HEK293 (cell line): ENCODE data around the gene LIMK2.

ENCODE experiments used
- CTCF ChIA-PET: fragments of 350-600 bp; formaldehyde crosslinking; extraction: SDS; loops from one replicate; lab custom pipeline; 2021; ENCODE audit warnings: antibody characterized with exemption; lab: Yijun Ruan, JAX
- POLR2A ChIA-PET: fragments of 300-600 bp; formaldehyde crosslinking; extraction: SDS; loops from one replicate; lab custom pipeline; 2020; ENCODE audit warnings: antibody characterized with exemption, inconsistent platforms; lab: Yijun Ruan, JAX
- H3K27ac ChIP-seq: fragments of 200-500 bp; sonication (Bioruptor generic); 2 replicates; pipeline ENCODE4 v1.5.1; 2014; ENCODE audit warnings: low read depth, low read length, control low read depth, inconsistent platforms; ENCODE audit errors: extremely low read depth
- H3K36me3 ChIP-seq, 2 experiments: fragments of 200-500 bp in 1 of 2; sonication (Bioruptor generic) in 1 of 2; 1 replicate in 1 of 2; 2 replicates in 1 of 2; pipeline ENCODE4 v1.5.1; 2014 to 2017; ENCODE audit warnings: inconsistent platforms in 2 of 2, low read length in 2 of 2; ENCODE audit not compliant: control insufficient read depth in 2 of 2, insufficient read depth in 1 of 2
- H3K4me1 ChIP-seq: fragments of 200-500 bp; sonication (Bioruptor generic); 2 replicates; pipeline ENCODE4 v1.5.1; 2014; ENCODE audit warnings: mild to moderate bottlenecking, low read length, inconsistent platforms; ENCODE audit not compliant: control insufficient read depth, insufficient read depth
- H3K4me3 ChIP-seq: 2 replicates; pipeline ENCODE4 v1.5.1; 2011; ENCODE audit warnings: low read depth, mild to moderate bottlenecking, control low read depth, low read length, moderate library complexity
- H3K9me3 ChIP-seq: fragments of 200-500 bp; sonication (Bioruptor generic); 2 replicates; pipeline ENCODE4 v1.5.1; 2014; ENCODE audit warnings: low read depth, low read length, inconsistent platforms; ENCODE audit not compliant: control insufficient read depth, insufficient read depth
- GLIS1 ChIP-seq: fragments of 450-650 bp; formaldehyde crosslinking; IDR thresholded peaks from 2 replicates; pipeline ENCODE4 v1.5.1; 2016; ENCODE audit warnings: missing biosample characterization, missing genetic modification characterization
- HOXA7 ChIP-seq: sonication (generic); formaldehyde crosslinking; IDR thresholded peaks from 2 replicates; pipeline ENCODE4 v1.8.1; 2022; ENCODE audit warnings: missing genetic modification reagents, borderline replicate concordance
- IKZF3 ChIP-seq: fragments of 450-650 bp; IDR thresholded peaks from 2 replicates; pipeline ENCODE4 v1.5.0; 2018; ENCODE audit warnings: missing biosample characterization, mild to moderate bottlenecking, missing genetic modification characterization, moderate library complexity
- KLF1 ChIP-seq: fragments of 450-650 bp; formaldehyde crosslinking; IDR thresholded peaks from 2 replicates; pipeline ENCODE4 v1.5.1; 2016; ENCODE audit warnings: missing biosample characterization, missing genetic modification characterization
- PRDM1 ChIP-seq: fragments of 450-650 bp; formaldehyde crosslinking; IDR thresholded peaks from 2 replicates; pipeline ENCODE4; 2016; ENCODE audit warnings: missing biosample characterization, missing genetic modification characterization
- SCRT1 ChIP-seq: fragments of 450-650 bp; formaldehyde crosslinking; IDR thresholded peaks from 2 replicates; pipeline ENCODE4 v1.5.1; 2016; ENCODE audit warnings: missing biosample characterization, missing genetic modification characterization, borderline replicate concordance
- SP2 ChIP-seq: fragments of 450-650 bp; formaldehyde crosslinking; IDR thresholded peaks from 2 replicates; pipeline ENCODE4 v1.5.1; 2016; ENCODE audit warnings: missing biosample characterization, missing genetic modification characterization
- ZBTB1 ChIP-seq: fragments of 450-650 bp; formaldehyde crosslinking; IDR thresholded peaks from 2 replicates; pipeline ENCODE4 v1.5.1; 2016; ENCODE audit warnings: missing biosample characterization, missing genetic modification characterization
- ZBTB21 ChIP-seq: fragments of 450-650 bp; formaldehyde crosslinking; IDR thresholded peaks from 2 replicates; pipeline ENCODE4 v1.5.1; 2017; ENCODE audit warnings: missing biosample characterization, missing genetic modification characterization
- ZBTB7A ChIP-seq: fragments of 450-650 bp; formaldehyde crosslinking; IDR thresholded peaks from 2 replicates; pipeline ENCODE4 v1.5.1; 2016; ENCODE audit warnings: low read depth, missing biosample characterization, missing genetic modification characterization
- ZFP37 ChIP-seq: fragments of 450-650 bp; formaldehyde crosslinking; IDR thresholded peaks from 2 replicates; pipeline ENCODE4 v1.5.1; 2016; ENCODE audit warnings: missing biosample characterization, missing genetic modification characterization
- ZIC2 ChIP-seq: fragments of 450-650 bp; formaldehyde crosslinking; IDR thresholded peaks from 2 replicates; pipeline ENCODE4 v1.5.1; 2016; ENCODE audit warnings: missing biosample characterization, missing genetic modification characterization
- ZNF221 ChIP-seq: fragments of 450-650 bp; formaldehyde crosslinking; IDR thresholded peaks from 2 replicates; pipeline ENCODE4 v1.5.1; 2017; ENCODE audit warnings: missing biosample characterization, missing genetic modification characterization, borderline replicate concordance
- ZNF26 ChIP-seq: fragments of 450-650 bp; formaldehyde crosslinking; IDR thresholded peaks from 2 replicates; pipeline ENCODE4 v1.5.1; 2016; ENCODE audit warnings: missing biosample characterization, missing genetic modification characterization
- ZNF37A ChIP-seq: fragments of 450-650 bp; IDR thresholded peaks from 2 replicates; pipeline ENCODE4 v1.5.1; 2018; ENCODE audit warnings: missing biosample characterization, missing genetic modification characterization
- ZNF404 ChIP-seq: fragments of 450-650 bp; formaldehyde crosslinking; IDR thresholded peaks from 2 replicates; pipeline ENCODE4 v1.5.1; 2017; ENCODE audit warnings: missing biosample characterization, missing genetic modification characterization
- ZNF530 ChIP-seq: fragments of 450-650 bp; formaldehyde crosslinking; IDR thresholded peaks from 2 replicates; pipeline ENCODE4 v1.5.1; 2016; ENCODE audit warnings: low read depth, missing biosample characterization, missing genetic modification characterization
- ZNF548 ChIP-seq: fragments of 450-650 bp; formaldehyde crosslinking; IDR thresholded peaks from 2 replicates; pipeline ENCODE4 v1.5.1; 2016; ENCODE audit warnings: missing biosample characterization, missing genetic modification characterization
- ZNF560 ChIP-seq: fragments of 450-650 bp; formaldehyde crosslinking; IDR thresholded peaks from 2 replicates; pipeline ENCODE4 v1.5.1; 2017; ENCODE audit warnings: missing biosample characterization, missing genetic modification characterization, borderline replicate concordance
- ZNF621 ChIP-seq: fragments of 450-650 bp; formaldehyde crosslinking; IDR thresholded peaks from 2 replicates; pipeline ENCODE4 v1.5.1; 2017; ENCODE audit warnings: missing biosample characterization, missing genetic modification characterization
- ZXDB ChIP-seq: fragments of 450-650 bp; formaldehyde crosslinking; IDR thresholded peaks from 2 replicates; pipeline ENCODE4 v1.5.1; 2016; ENCODE audit warnings: missing biosample characterization, missing genetic modification characterization
- TF ChIP-seq, protein P1 (sequence below): fragments of 450-650 bp; formaldehyde crosslinking; IDR thresholded peaks from 2 replicates; pipeline ENCODE4 v1.5.1; 2017; ENCODE audit warnings: missing biosample characterization, missing genetic modification characterization

The LIMK2 gene

GRCh38 chr22:31248138-31248745 is 36.1 kb downstream of the LIMK2 start (continued):
- TF ChIP-seq GLIS1 (tag by site-specific recombination) (peak; percentile 79), ZBTB21 (tag by site-specific recombination) (no peak), ZNF530 (no peak), ZNF26 (no peak), SCRT1 (tag by site-specific recombination) (no peak), SP2 (peak; percentile 90), ZNF37A (tag by site-specific recombination) (no peak), ZNF548 (no peak), ZNF560 (tag by site-specific recombination) (no peak), PRDM1 (tag by site-specific recombination) (no peak), ZNF621 (tag by site-specific recombination) (no peak), ZNF221 (no peak), ZFP37 (no peak), ZXDB (tag by site-specific recombination) (0 out of 2 replicates have a peak, but pooled peaks have one; percentile 32), ZBTB1 (tag by site-specific recombination) (no peak), ZNF404 (tag by site-specific recombination) (no peak), IKZF3 (tag by site-specific recombination) (no peak), ZBTB7A (tag by site-specific recombination) (no peak)
- TF ChIP-seq, protein P1, sequence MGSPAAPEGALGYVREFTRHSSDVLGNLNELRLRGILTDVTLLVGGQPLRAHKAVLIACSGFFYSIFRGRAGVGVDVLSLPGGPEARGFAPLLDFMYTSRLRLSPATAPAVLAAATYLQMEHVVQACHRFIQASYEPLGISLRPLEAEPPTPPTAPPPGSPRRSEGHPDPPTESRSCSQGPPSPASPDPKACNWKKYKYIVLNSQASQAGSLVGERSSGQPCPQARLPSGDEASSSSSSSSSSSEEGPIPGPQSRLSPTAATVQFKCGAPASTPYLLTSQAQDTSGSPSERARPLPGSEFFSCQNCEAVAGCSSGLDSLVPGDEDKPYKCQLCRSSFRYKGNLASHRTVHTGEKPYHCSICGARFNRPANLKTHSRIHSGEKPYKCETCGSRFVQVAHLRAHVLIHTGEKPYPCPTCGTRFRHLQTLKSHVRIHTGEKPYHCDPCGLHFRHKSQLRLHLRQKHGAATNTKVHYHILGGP (tag by site-specific recombination) = no peak

DNA sequence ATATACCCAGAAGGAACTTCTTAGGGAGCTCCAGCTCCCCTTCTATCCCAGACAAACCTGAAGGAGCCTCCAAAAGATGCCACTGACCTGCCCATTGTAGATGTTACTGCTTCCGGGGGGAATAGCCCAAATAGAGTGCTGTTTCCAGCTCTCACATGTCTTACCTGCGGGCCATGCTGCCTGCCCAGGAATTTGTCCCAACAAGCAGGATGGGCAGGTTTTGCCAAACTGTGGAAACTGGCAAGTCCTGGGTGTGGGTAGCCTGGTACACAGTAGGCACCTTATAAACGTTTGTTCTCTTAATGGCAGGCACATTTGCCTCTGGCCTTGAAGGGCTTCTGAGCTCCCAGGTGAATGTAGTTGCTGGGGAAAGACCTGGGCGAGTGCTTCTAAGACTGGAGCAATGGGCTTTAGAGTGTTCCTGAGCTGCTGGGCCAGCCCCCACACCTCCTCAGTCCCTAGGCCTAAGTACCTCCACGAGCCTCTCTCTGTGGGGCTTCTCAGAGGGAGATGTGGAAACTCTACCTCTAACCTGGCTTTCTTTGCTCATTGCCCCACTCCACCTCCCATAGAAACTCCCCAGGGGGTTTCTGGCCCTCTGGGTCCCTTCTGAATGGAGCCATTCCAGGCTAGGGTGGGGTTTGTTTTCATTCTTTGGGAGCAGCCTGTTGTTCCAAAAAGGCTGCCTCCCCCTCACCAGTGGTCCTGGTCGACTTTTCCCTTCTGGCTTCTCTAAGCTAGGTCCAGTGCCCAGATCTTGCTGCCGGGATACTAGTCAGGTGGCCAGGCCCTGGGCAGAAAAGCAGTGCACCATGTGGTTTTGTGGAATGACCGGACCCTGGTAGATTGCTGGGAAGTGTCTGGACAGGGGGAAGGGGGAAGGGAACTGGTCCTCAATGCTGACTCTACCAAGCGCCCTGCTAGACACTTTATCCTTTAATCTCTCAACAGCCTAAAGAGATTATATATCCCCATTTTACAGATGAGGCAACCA is 37.2 kb downstream of the LIMK2 start:
- Histone ChIP-seq H3K4me1 (0 out of 2 replicates have a peak, but pooled peaks cover 2% of the 10 kb centered on the region), H3K9me3 (no peaks in the 10 kb centered on the region), H3K27ac (no peak overlapping the region), H3K36me3 (no peaks in the 10 kb centered on the region), H3K4me3 (no peak overlapping the region)
- TF ChIP-seq GLIS1 (tag by site-specific recombination) (peak; percentile 94), KLF1 (tag by site-specific recombination) (0 out of 2 replicates have a peak, but pooled peaks have one; percentile 42), ZIC2 (tag by site-specific recombination) (peak; percentile 62), HOXA7 (CRISPR knock-in tag) (no peak)
- POLR2A ChIA-PET = interaction anchor here (0.6 to 1.3 kb wide), 2 partner anchors 24 to 135 kb away, joined by 4 read pairs; no protein-coding TSS in a partner anchor
- CTCF ChIA-PET = interaction anchor here (1.4 to 6.3 kb wide), 4 partner anchors 21 to 64 kb away, joined by 3 to 41 read pairs (median 18); partner anchors contain the start of gene LIMK2
